RPMI7951 (cell line): ENCODE measurements around the gene FMO4. TPM values are rescaled to one million over a fixed set of nuclear protein-coding genes. Genes with fewer than 3 reads are reported as not detected.
"Not testable (repeated sequence)": the region's sequence is repeated elsewhere in the genome, so short reads cannot be mapped to it uniquely, and the experiment has no call there.

Source experiments
- DNase-seq: peaks from one replicate; pipeline ENCODE4 v3.0.0-alpha.2; 2012; ENCODE audit warnings: low read depth
- total RNA-seq: library from RNA; depleted of rRNA; stranded (reverse); fragments of >200 nt; shearing (Covaris generic); gene quantifications from 2 replicates; pipeline ENCODE4 v1.2.3, GENCODE V29; 2014; rRNA removed

FMO4 gene
- total RNA-seq, 1 experiment from 2014 or later: 10.8 TPM

DNA sequence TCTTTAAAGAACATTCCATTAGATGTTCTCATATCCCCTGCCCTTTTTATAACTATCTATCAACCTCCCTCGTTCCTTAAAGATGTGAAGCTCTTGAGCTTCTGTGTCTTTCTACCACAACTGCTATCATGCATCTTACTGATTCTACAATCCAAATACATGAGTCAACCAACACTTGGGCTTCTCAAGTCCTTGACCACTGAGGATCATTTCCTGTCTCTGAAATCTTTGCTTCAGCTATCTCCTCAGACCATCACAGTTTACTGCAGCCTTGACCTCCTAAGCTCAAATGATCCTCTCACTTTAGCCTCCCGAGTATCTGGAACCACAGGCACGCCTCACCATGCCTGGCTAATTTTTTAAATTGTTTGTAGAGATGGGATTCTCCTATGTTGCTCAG is 75.2 kb downstream of the FMO4 start:
- peak; percentile 3 for DNase-seq

DNA sequence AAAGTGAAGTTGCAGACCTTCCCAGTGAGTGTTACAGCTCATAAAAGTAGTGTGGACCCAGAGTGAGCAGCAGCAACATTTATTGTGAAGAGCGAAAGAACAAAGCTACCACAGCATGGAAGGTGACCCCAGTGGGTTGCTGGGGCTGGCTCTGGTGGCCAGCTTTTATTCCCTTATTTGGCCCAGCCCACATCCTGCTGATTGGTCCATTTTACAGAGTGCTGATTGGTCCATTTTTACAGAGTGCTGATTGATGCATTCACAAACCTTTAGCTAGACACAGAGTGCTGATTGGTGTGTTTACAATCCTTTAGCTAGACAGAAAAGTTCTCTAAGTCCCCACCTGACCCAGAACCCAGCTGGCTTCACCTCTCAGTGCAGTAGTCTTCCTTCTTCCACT is 76.8 kb downstream of the FMO4 start:
- not testable (repeated sequence) for DNase-seq

Other genes starting within 250 kb of the FMO4 start
- gene FMO3, start 223.3 kb upstream of the FMO4 start, total RNA-seq: 50.1 and 58.6 TPM in 2 replicates
- gene FMO2, start 128.9 kb upstream of the FMO4 start, total RNA-seq: under 0.01 and 0.20 TPM in 2 replicates
- 0.10 and 0.12 TPM in 2 replicates for gene FMO1, start 65.7 kb upstream of the FMO4 start, total RNA-seq
- 19.9 and 30.3 TPM in 2 replicates for gene PRRC2C, start 171.3 kb downstream of the FMO4 start, total RNA-seq